GM12875 (cell line): ENCODE results near the gene RLN3.

Experiments
- H3K4me3 ChIP-seq: one replicate; pipeline ENCODE4 v1.5.1; 2011; ENCODE audit warnings: low read depth, low read length, control low read depth
- TF ChIP-seq, protein P1 (sequence below): IDR thresholded peaks from 2 replicates; pipeline ENCODE4 v1.5.1; 2011; ENCODE audit warnings: low read depth, mild to moderate bottlenecking, control low read depth, inconsistent platforms, low read length, moderate library complexity, borderline replicate concordance; ENCODE audit not compliant: insufficient read depth

RLN3 gene

DNA sequence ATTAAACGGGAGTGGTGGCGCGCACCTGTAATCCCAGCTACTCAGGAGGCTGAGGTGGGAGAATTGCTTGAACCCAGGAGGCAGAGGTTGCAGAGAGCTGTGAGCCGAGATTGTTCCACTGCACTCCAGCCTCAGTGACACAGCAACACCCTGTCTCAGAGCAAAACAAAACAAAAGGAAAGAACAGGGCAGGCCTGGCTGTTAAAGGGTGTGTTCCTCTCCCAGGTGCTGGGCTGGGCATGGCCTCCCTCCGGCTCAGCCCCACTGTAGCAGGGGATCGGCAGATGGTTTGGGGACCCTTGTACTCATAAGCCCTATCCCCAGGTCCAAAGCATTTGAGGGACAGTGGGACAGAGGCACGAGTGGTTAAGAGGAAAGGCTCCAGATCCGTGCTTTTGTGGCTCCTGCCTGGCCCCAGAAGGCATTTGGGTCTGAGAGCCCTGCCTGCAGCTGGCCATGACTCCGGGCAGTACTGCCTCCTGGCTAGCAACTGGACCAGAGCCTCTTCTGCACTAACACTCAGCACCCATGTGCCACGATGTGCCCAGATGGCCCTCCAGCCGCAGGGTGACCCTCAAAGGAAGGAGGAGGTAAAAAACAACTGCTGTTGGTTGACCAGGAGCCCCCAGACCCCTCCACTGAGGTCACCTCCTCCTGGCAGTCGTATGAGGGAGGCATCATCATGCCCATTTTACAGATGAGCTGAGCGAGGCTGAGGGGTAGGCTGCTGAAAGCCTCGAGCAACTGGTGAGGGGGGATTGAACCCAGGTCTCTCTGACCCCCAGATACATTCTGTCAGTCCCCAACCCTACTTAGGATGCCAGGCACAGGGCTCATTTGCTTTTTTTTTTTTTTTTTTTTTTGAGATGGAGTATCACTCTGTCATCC is 31.8 kb upstream of the RLN3 start:
- TF ChIP-seq, protein P1, sequence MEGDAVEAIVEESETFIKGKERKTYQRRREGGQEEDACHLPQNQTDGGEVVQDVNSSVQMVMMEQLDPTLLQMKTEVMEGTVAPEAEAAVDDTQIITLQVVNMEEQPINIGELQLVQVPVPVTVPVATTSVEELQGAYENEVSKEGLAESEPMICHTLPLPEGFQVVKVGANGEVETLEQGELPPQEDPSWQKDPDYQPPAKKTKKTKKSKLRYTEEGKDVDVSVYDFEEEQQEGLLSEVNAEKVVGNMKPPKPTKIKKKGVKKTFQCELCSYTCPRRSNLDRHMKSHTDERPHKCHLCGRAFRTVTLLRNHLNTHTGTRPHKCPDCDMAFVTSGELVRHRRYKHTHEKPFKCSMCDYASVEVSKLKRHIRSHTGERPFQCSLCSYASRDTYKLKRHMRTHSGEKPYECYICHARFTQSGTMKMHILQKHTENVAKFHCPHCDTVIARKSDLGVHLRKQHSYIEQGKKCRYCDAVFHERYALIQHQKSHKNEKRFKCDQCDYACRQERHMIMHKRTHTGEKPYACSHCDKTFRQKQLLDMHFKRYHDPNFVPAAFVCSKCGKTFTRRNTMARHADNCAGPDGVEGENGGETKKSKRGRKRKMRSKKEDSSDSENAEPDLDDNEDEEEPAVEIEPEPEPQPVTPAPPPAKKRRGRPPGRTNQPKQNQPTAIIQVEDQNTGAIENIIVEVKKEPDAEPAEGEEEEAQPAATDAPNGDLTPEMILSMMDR = no peak

DNA sequence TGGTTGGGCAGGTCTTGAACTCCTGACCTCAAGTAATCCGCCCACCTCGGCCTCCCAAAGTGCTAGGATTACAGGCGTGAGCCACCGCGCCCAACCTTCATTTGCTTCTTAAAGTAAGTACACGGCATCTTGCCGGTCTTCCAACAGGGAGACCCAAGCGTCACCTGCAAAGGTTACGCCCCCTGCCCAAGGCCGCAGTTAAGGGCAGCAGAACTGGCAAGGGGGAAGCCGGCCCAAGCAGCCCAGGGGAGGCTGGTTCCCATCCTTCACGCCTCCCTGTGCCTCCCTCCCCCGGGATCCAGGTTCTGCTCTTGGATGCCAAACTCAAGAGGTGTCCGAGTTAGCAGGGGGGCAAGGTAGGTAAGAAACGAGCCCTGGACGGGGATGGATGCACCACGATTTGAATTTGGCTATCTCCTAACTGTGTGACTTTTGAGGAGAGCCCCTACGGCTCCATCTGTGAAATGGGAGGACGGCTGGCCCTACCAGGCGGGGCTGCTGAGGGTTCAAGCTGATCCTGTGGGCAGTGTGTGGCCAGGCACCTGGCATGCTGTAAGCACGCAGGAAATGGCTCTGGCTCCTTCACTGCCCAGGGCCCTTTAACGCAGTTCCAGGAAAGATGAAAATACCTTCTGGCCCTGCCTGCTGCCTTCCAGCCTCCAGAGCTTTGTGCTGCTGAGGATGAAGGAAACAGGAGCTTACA is 30.9 kb upstream of the RLN3 start:
- H3K4me3 ChIP-seq = no peak overlapping the region
- TF ChIP-seq, protein P1 = no peak

More for the DNA sequence above, 31.8 kb upstream of the RLN3 start:
- no peak overlapping the region for H3K4me3 ChIP-seq

DNA sequence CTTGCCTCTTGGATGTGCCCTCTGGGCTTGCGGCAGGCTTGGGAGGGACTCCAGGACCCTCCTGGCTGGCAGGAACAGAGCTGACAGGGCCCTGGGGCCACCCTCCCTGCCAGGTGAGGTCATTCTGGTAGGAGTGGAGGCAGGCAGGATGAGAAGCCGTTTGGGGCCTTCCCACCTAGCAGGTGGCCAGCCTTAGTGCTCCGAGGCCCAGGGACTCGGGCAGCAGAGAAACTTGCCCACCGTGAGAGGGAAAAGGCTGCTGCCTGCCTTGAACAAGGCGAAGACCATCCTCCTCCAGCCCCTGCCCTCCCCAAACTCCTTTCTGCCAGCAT is 30.4 kb upstream of the RLN3 start:
- TF ChIP-seq, protein P1 = no peak
- H3K4me3 ChIP-seq = no peak overlapping the region

DNA sequence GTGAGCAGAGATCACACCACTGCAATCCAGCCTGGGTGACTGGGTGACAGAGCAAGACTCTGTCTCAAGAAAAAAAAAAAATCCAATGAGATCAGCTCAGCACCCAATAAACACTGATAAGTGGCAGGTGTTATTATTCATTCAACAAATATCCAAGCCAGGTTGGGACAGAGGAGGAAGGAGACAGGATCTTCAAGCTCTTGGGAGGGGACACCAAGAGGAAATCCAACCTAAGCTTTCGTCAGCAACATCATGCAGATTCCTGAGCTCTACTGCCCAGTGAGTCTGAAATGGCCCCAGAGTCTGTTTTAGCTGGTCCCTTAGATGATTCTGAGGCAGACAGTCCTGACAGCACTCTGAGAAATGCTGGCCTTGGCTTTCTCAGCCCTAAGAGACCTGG is 29.5 kb upstream of the RLN3 start:
- no peak overlapping the region for H3K4me3 ChIP-seq
- TF ChIP-seq, protein P1 = no peak

DNA sequence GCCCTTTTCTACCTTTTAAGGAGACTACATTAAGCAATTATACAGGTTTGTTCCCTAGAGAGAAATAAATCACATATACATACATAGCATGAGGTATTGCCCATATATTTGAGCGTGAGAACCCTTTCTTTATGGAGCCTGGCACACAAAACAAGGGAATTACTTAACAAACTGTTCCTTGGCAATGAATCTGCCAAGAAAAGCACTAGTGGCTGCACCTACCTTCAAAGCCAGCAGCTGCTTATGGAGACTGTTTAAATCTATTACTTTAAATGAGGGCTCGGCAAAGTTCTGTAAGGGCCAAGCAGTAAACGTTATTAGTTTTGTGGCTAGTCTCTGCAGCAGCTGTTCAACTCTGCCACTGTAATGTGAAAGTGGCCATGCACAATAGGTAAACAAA is 28.9 kb upstream of the RLN3 start:
- no peak overlapping the region for H3K4me3 ChIP-seq
- TF ChIP-seq, protein P1 = no peak

DNA sequence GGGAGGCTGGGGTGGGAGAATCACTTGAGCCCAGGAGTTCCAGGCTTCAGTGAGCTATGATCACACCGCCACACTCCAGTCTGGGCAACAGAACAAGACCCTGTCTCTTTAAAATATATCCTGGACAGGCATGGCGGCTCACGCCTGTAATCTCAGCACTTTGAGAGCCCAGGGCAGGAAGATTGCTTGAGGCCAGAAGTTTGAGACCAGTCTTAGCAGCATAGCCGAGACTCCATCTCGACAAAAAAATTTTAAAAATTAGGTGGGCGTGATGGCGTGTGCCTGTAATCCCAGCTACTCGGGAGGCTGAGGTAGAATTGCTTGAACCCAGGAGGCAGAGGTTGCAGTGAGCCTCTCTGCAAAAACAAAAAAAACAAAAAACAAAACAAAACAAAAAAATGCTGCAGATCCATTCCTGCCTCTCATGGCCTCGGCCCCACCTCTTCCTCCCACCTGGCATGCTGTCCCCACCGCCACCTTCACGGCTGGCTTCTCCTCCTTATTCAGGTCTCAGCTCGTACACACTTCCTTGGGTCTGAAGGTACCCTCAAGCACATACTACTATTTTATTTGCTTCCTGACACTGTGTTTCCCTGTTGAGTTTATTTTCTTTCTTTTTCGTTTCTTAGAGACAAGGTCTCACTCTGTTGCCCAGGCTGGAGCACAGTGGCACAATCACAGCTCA is 27.1 kb upstream of the RLN3 start:
- H3K4me3 ChIP-seq = no peak overlapping the region
- TF ChIP-seq, protein P1 = no peak
